Measurements from ENCODE around the gene PLEKHO2.

The PLEKHO2 gene

DNA sequence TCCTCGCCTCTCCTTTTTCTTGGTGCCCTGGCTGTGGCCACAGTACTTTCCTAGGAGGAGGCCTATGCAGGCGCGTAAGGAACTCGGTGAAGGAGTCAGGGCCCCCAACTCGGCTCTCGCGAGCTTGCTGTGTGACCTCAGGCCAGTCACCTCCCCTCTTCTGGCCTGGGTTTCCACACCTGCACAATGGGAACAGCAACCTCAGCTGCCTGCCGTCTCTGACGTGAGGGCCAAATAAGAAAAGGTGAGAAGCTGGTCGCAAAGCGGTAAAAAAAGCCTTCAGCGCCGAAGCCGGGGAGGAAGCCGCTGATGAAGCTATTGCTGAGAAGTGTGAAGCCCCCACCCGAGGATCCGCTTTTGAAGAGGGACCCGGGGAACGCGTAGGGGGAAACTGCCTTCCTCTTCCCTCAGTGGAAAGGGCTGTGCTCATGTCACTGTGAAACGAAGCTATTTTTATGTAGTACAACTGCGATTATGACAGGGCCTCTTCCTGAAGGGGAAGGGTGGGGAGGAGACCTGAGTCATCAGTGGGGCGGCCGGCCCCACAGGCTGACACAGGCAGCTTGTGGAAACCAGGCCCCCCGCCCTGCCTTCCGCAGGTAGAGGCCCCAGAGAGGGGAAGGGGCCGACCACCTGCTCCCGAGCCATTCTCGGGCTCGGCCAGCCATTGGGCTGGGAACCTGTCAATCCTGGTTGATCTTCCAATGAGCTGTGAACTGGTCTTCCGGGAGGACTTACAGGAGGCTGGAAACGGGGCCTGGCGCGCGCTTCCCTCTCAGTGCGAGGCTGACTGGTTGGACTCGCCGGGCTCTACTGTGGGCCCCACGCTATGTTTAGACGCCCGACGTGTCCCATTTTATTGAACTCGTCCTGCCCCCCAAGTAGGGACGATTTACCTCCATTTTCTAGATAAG lies 52.0 kb downstream of the PLEKHO2 start:
- DNase-seq, result peak; percentile 99

- DNase-seq, result no peak
These were observed 52.8 kb downstream of the PLEKHO2 start for GRCh38 chr15:64894395-64895056.

- DNase-seq, result no peak
These were observed 53.8 kb downstream of the PLEKHO2 start for GRCh38 chr15:64895285-64896065.

GRCh38 chr15:64896371-64897069 lies 54.8 kb downstream of the PLEKHO2 start:
- DNase-seq, result no peak

DNA sequence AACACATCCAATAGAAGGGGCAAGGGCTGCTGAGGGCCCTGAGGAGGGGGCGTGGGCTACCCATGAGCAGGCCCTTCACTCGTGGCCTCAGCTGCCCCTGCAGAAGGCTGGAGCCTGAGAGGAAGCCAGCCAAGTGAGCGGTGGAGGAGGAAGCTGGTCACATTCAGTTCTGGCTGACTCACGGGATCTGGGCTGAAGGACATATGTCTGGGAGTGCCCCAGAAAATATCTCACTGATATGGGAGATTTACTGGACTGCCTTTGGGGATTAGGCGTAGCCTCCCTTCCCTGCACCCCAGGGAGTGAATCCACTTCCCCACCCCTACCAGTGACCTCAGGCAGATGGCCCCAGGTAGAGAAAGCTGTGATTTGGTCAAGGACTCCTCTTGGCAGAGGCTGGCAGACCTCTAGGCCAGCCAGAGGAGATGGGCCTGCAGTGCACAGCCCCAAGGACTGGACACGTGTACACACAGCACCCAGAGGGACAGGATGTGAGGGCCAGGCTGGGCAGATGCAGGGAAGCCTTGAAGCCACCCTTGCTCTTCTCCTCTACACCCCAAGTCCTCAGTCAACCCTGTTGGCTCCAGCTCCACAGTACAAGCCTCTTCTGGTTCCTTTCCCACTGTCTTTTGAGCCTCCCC lies 55.8 kb downstream of the PLEKHO2 start:
- DNase-seq, result no peak

GRCh38 chr15:64898406-64898805 lies 56.7 kb downstream of the PLEKHO2 start:
- no peak for DNase-seq

DNA sequence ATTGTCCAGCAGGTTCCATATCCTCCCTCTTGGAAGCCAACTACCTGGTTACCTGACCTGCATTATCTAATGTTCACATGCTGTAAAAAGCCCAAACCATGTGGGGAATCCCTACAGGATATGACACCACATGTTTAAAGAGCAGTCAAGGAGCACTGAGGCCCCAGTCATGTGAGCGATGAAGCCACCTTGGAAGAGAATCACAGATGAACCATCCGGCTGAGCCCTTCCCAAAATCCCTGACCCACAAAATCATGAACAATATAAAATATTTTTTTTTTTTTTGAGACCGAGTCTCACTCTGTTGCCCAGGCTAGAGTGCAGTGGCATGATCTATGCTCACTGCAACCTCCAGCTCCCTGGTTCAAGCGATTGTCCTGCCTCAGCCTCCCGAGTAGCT lies 59.4 kb downstream of the PLEKHO2 start:
- DNase-seq, result no peak

- DNase-seq, result no peak
These were observed 60.2 kb downstream of the PLEKHO2 start for GRCh38 chr15:64901914-64902313.

DNA sequence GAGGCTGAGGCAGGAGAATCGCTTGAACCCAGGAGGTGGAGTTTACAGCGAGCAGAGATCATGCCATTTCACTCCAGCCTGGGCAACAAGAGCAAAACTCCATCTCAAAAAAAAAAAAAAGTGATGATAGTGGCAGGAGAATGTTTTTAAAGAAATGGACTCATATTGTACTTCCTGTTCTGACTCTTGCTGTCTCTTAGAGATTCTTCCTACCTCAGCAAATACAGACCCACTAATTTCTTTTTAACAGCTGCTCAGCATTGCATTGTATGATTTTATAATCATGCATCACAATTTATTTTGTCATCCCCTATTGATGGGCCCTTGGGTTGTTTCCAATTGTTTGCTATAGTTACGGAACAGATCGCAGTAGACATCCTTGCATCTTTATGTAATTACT lies 61.1 kb downstream of the PLEKHO2 start:
- DNase-seq, result no peak

DNA sequence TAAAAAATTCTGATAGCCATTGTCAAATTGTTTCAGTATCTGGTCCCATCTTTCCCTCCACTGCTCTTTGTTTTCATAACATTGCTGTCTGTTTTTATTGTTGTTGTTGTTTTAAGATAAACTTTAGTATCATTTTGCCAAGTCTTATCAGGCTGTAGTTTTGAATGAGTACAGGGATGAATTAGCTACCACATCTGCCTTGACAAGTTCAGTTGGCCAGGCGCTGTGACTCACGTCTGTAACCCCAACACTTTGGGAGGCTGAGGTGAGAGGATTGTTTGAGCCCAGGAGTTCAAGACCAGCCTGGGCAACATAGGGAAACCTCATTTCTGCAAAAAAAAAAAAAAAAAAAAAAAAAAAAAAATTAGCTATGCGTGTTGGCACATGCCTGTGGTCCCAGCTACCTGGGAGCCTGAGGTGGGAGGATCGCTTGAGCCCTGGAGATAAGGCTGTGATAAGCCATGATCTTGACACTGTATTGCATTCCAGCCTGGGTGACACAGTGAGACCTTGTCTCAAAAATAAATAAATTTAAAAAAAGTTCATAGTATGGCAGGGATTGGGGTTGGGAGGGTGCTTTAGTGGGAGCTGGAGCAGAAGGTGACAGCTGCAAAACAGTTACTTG lies 61.7 kb downstream of the PLEKHO2 start:
- no peak for DNase-seq

DNA sequence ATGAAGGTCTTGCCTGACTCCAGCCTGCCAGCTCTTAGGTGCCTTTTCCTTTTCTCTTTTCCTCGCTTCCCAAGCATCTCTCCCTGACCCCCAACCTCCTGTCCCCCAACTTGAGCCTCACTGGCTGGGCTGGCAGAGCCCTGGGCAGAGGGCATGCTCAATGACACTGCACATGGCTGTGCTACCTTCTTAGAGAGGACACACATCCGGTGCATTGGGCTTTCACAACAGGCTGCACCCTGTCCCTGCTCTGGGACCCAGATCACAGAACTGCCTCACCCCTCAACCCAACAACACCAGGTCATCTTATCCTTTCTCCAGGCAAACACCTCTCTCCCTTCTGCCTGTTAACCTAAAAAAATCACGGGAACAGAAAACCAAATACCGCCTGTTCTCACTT lies 62.5 kb downstream of the PLEKHO2 start:
- no peak for DNase-seq

- DNase-seq, result peak; percentile 88
These were observed 63.6 kb downstream of the PLEKHO2 start for GRCh38 chr15:64905119-64905831.

DNA sequence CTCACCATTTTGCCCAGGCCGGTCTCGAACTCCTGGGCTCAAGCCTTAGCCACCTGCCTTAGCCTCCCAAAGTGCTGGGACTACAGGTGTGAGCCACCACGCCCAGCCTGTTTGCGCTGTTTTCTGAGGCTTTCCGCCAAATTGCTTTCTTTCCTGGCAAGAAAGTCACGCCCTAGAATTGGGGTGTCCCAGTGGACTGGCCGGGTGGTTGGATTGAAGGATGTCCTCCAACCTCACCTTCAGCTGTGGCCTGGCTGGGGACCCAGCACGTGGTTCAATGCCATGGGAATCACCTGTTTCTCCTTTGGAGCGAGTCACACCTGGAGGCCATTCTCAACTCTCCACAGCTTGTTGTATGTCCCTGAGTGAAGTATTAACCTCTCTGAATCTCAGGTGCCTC lies 64.2 kb downstream of the PLEKHO2 start:
- DNase-seq, result no peak

- DNase-seq, result no peak
These were observed 64.7 kb downstream of the PLEKHO2 start for GRCh38 chr15:64906402-64906801.

DNA sequence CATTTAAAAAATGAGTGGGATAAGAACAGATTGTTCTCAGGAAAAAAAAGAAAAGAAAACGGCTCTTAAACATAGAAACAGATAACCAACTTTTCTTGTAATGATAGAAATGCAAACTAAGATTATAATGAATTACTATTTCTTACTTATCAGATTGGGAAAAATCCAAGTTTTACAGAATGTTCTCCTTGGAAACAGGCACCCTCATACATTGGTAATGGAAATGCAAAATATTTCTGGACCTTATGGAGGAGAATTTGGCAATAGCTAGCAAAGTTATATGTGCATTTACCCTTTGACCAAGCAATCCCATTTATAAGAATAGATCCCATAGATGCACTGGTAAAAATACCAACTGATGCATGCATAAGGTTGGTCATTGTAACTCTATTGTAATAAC lies 66.3 kb downstream of the PLEKHO2 start:
- no peak for DNase-seq

DNA sequence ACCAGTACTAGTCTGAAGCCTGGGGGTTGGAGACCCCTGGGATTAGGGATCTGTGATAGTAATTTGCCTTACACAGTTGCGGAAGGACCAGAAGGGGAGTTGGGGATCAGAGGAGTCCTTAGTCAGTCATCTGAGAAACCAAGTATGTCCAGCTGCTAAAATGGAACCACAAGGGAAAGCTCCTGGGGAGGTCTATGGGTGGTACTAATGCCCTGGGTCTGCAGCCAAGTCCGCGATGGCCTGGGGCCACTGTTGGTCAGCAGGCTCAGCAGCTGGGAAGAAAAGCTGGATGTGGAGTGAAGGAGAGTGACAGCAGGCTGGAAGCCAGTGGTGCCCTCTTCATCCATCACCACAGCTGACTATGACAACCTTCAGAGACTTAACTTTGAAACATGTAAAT lies 67.8 kb downstream of the PLEKHO2 start:
- DNase-seq, result no peak

DNA sequence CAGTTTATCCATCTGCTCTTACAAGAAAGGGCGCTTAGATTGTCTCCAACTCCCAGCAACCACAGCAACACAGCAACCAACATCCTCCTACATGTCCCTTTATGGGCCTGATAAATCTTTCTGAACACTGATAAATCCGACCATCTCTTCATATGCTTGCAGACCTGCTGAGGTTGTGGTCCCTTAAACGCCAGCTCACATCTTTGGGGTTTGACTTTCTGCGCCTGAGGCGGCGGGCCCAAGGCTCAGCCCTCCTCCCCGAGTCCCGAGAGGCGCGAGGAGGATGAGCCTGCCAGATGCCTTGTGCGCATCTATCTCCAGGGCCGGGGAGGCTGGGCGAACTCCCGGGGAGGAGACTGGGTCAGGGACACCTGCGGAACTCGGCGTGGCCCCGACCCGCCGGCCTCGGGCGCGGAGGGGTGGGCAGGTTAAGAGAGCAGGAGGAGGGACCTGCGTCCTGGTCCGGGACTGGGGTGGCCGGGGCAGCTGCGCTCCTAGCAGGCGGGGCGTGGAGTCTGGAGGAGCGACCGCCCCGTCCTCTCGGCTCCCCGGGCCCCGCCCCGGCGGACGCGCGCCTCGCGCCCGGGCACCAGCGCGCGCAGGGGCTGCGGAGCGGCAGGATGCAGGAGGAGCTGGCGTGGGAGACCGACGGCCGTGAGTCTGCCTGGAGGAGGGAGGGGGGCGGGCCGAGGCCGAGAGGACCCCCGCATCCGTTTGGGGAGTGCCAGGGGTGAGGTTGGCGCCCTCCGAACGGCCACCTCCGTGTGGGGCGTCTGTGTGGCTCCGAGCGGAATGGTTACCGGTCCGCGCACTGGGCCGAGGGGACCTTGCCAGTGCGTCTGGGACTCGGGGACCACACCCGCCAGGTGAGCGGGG lies 69.8 kb downstream of the PLEKHO2 start, which contains the start of gene ANKDD1A:
Gene ANKDD1A (plus strand): TSS at position 592 of the 876 bp plus-strand sequence. CDS start 29 bp downstream, at position 621.
- DNase-seq, result peak; percentile 84

GRCh38 chr15:64912379-64913325 lies 70.9 kb downstream of the PLEKHO2 start:
- no peak for DNase-seq
